ENCODE measurements around the gene PRPS1L1.

The PRPS1L1 gene

GRCh38 chr7:18027628-18028027 is at the start of gene PRPS1L1:
TSS of gene PRPS1L1 (minus strand) at chr7:18027846.
- H3K27ac ChIP-seq = no peak within 1 kb of the TSS
- no peak for TF ChIP-seq Cebpa-rat (IDR thresholded peaks at IDR 0.05)
- no peaks in the 10 kb centered on the region for H3K36me3 ChIP-seq
- H3K4me2 ChIP-seq = no peak within 1 kb of the TSS
- no peaks in the 10 kb centered on the region for H3K9me3 ChIP-seq (replicated peaks in 1 of 11)
- no peak within 1 kb of the TSS for H3K4me3 ChIP-seq
- no peaks in the 10 kb centered on the region for H3K27me3 ChIP-seq
- no peaks in the 10 kb centered on the region for H3K4me1 ChIP-seq
- no peaks in the 10 kb centered on the region for H4K20me1 ChIP-seq
- H3K9ac ChIP-seq = no peak within 1 kb of the TSS

- Histone ChIP-seq H3K36me3 (0 out of 22 replicates have a peak, but pooled peaks cover 0 to 4% (median 0%) of the 10 kb centered on the region in 11 experiments), H3K9ac (no peak overlapping the region), H3K9me3 (replicated peaks in 1 of 11) (peaks cover 7 to 15% (median 8%) of the 10 kb centered on the region in 11 experiments), H4K20me1 (no peaks in the 10 kb centered on the region), H3K4me3 (no peak overlapping the region), H3K4me2 (no peak overlapping the region), H3K4me1 (no peaks in the 10 kb centered on the region), H3K27ac (no peak overlapping the region), H3K27me3 (no peaks in the 10 kb centered on the region)
- no peak for TF ChIP-seq Cebpa-rat (IDR thresholded peaks at IDR 0.05)
Measured at GRCh38 chr7:18076461-18076860, 48.8 kb upstream of the PRPS1L1 start.

GRCh38 chr7:18068745-18069144 is 41.1 kb upstream of the PRPS1L1 start:
- Histone ChIP-seq H3K4me1 (no peaks in the 10 kb centered on the region), H3K36me3 (no peaks in the 10 kb centered on the region), H3K9ac (no peak overlapping the region), H3K4me2 (no peak overlapping the region), H3K27ac (no peak overlapping the region), H3K4me3 (no peak overlapping the region), H4K20me1 (no peaks in the 10 kb centered on the region), H3K9me3 (replicated peaks in 1 of 11) (no peaks in the 10 kb centered on the region), H3K27me3 (no peaks in the 10 kb centered on the region)
- no peak for TF ChIP-seq Cebpa-rat (IDR thresholded peaks at IDR 0.05)

GRCh38 chr7:18064242-18064838 is 36.7 kb upstream of the PRPS1L1 start:
- no peak overlapping the region for H3K4me3 ChIP-seq
- no peaks in the 10 kb centered on the region for H3K27me3 ChIP-seq
- H3K4me1 ChIP-seq = no peaks in the 10 kb centered on the region
- no peak for TF ChIP-seq Cebpa-rat (IDR thresholded peaks at IDR 0.05)
- H3K4me2 ChIP-seq = no peak overlapping the region
- no peaks in the 10 kb centered on the region for H4K20me1 ChIP-seq
- H3K9me3 ChIP-seq (replicated peaks in 1 of 11) = no peaks in the 10 kb centered on the region
- no peaks in the 10 kb centered on the region for H3K36me3 ChIP-seq
- no peak overlapping the region for H3K9ac ChIP-seq
- H3K27ac ChIP-seq = no peak overlapping the region

- Histone ChIP-seq H3K27ac (no peak overlapping the region), H3K4me2 (no peak overlapping the region), H3K4me1 (no peaks in the 10 kb centered on the region), H3K36me3 (no peaks in the 10 kb centered on the region), H3K9me3 (replicated peaks in 1 of 11) (no peaks in the 10 kb centered on the region), H3K27me3 (no peaks in the 10 kb centered on the region), H4K20me1 (no peaks in the 10 kb centered on the region), H3K9ac (no peak overlapping the region), H3K4me3 (no peak overlapping the region)
- no peak for TF ChIP-seq Cebpa-rat (IDR thresholded peaks at IDR 0.05)
Measured at GRCh38 chr7:18063149-18063901, 35.7 kb upstream of the PRPS1L1 start.

GRCh38 chr7:18059171-18059570 is 31.5 kb upstream of the PRPS1L1 start:
- Histone ChIP-seq H3K4me2 (no peak overlapping the region), H3K27me3 (no peaks in the 10 kb centered on the region), H3K9me3 (replicated peaks in 1 of 11) (no peaks in the 10 kb centered on the region), H3K36me3 (no peaks in the 10 kb centered on the region), H3K27ac (no peak overlapping the region), H4K20me1 (no peaks in the 10 kb centered on the region), H3K9ac (no peak overlapping the region), H3K4me1 (no peaks in the 10 kb centered on the region), H3K4me3 (no peak overlapping the region)
- no peak for TF ChIP-seq Cebpa-rat (IDR thresholded peaks at IDR 0.05)

GRCh38 chr7:18053941-18054340 is 26.3 kb upstream of the PRPS1L1 start:
- Histone ChIP-seq H3K4me1 (no peaks in the 10 kb centered on the region), H3K9me3 (replicated peaks in 1 of 11) (no peaks in the 10 kb centered on the region), H3K4me3 (no peak overlapping the region), H3K36me3 (no peaks in the 10 kb centered on the region), H3K9ac (no peak overlapping the region), H3K27ac (no peak overlapping the region), H3K27me3 (no peaks in the 10 kb centered on the region), H4K20me1 (no peaks in the 10 kb centered on the region), H3K4me2 (no peak overlapping the region)
- TF ChIP-seq Cebpa-rat (IDR thresholded peaks at IDR 0.05) = no peak

GRCh38 chr7:18053177-18053928 is 25.7 kb upstream of the PRPS1L1 start:
- no peak overlapping the region for H3K9ac ChIP-seq
- H3K27me3 ChIP-seq = no peaks in the 10 kb centered on the region
- no peaks in the 10 kb centered on the region for H3K9me3 ChIP-seq (replicated peaks in 1 of 11)
- no peaks in the 10 kb centered on the region for H3K4me1 ChIP-seq
- no peak overlapping the region for H3K4me2 ChIP-seq
- H3K36me3 ChIP-seq = no peaks in the 10 kb centered on the region
- TF ChIP-seq Cebpa-rat (IDR thresholded peaks at IDR 0.05) = no peak
- no peak overlapping the region for H3K4me3 ChIP-seq
- no peak overlapping the region for H3K27ac ChIP-seq
- no peaks in the 10 kb centered on the region for H4K20me1 ChIP-seq

GRCh38 chr7:18049262-18049661 is 21.6 kb upstream of the PRPS1L1 start:
- H3K4me2 ChIP-seq = no peak overlapping the region
- H3K9me3 ChIP-seq (replicated peaks in 1 of 11) = no peaks in the 10 kb centered on the region
- no peak overlapping the region for H3K9ac ChIP-seq
- H3K4me1 ChIP-seq = no peaks in the 10 kb centered on the region
- TF ChIP-seq Cebpa-rat (IDR thresholded peaks at IDR 0.05) = no peak
- H3K27me3 ChIP-seq = no peaks in the 10 kb centered on the region
- no peaks in the 10 kb centered on the region for H3K36me3 ChIP-seq
- H4K20me1 ChIP-seq = no peaks in the 10 kb centered on the region
- H3K27ac ChIP-seq = no peak overlapping the region
- no peak overlapping the region for H3K4me3 ChIP-seq
